HEK293 (cell line): ENCODE measurements around the gene FAM81A.
A peak's percentile ranks its signal among the peaks of the same experiment; 100 is the strongest.

Source experiments
- CTCF ChIA-PET: fragments of 350-600 bp; formaldehyde crosslinking; extraction: SDS; loops from one replicate; lab custom pipeline; 2021; ENCODE audit warnings: antibody characterized with exemption; lab: Yijun Ruan, JAX
- POLR2A ChIA-PET: fragments of 300-600 bp; formaldehyde crosslinking; extraction: SDS; loops from one replicate; lab custom pipeline; 2020; ENCODE audit warnings: antibody characterized with exemption, inconsistent platforms; lab: Yijun Ruan, JAX
- H3K27ac ChIP-seq: fragments of 200-500 bp; sonication (Bioruptor generic); 2 replicates; pipeline ENCODE4 v1.5.1; 2014; ENCODE audit warnings: low read depth, low read length, control low read depth, inconsistent platforms; ENCODE audit errors: extremely low read depth
- H3K36me3 ChIP-seq, 2 experiments: fragments of 200-500 bp in 1 of 2; sonication (Bioruptor generic) in 1 of 2; 1 replicate in 1 of 2; 2 replicates in 1 of 2; pipeline ENCODE4 v1.5.1; 2014 to 2017; ENCODE audit warnings: inconsistent platforms in 2 of 2, low read length in 2 of 2; ENCODE audit not compliant: control insufficient read depth in 2 of 2, insufficient read depth in 1 of 2
- H3K4me1 ChIP-seq: fragments of 200-500 bp; sonication (Bioruptor generic); 2 replicates; pipeline ENCODE4 v1.5.1; 2014; ENCODE audit warnings: mild to moderate bottlenecking, low read length, inconsistent platforms; ENCODE audit not compliant: control insufficient read depth, insufficient read depth
- H3K4me3 ChIP-seq: 2 replicates; pipeline ENCODE4 v1.5.1; 2011; ENCODE audit warnings: low read depth, mild to moderate bottlenecking, control low read depth, low read length, moderate library complexity
- H3K9me3 ChIP-seq: fragments of 200-500 bp; sonication (Bioruptor generic); 2 replicates; pipeline ENCODE4 v1.5.1; 2014; ENCODE audit warnings: low read depth, low read length, inconsistent platforms; ENCODE audit not compliant: control insufficient read depth, insufficient read depth
- GFI1B ChIP-seq: fragments of 450-650 bp; formaldehyde crosslinking; IDR thresholded peaks from 2 replicates; pipeline ENCODE4 v1.5.1; 2016; ENCODE audit warnings: missing biosample characterization, missing genetic modification characterization
- GLIS2 ChIP-seq: fragments of 450-650 bp; formaldehyde crosslinking; IDR thresholded peaks from 2 replicates; pipeline ENCODE4 v1.5.1; 2016; ENCODE audit warnings: missing biosample characterization, missing genetic modification characterization
- KLF7 ChIP-seq: fragments of 450-650 bp; formaldehyde crosslinking; IDR thresholded peaks from 2 replicates; pipeline ENCODE4 v1.5.1; 2016; ENCODE audit warnings: missing biosample characterization, missing genetic modification characterization, borderline replicate concordance
- YY2 ChIP-seq: fragments of 450-650 bp; formaldehyde crosslinking; IDR thresholded peaks from 2 replicates; pipeline ENCODE4 v1.5.1; 2016; ENCODE audit warnings: missing biosample characterization, missing genetic modification characterization
- ZBTB17 ChIP-seq: fragments of 450-650 bp; formaldehyde crosslinking; IDR thresholded peaks from 2 replicates; pipeline ENCODE4 v1.5.1; 2016; ENCODE audit warnings: missing biosample characterization, missing genetic modification characterization
- ZFHX2 ChIP-seq: fragments of 450-650 bp; formaldehyde crosslinking; conservative IDR thresholded peaks from 2 replicates; pipeline ENCODE4 v1.5.1; 2016; ENCODE audit warnings: missing biosample characterization, missing genetic modification characterization
- ZNF174 ChIP-seq: fragments of 450-650 bp; formaldehyde crosslinking; IDR thresholded peaks from 2 replicates; pipeline ENCODE4 v1.5.0; 2017; ENCODE audit warnings: missing biosample characterization, mild to moderate bottlenecking, missing genetic modification characterization
- ZNF302 ChIP-seq: fragments of 450-650 bp; formaldehyde crosslinking; IDR thresholded peaks from 2 replicates; pipeline ENCODE4 v1.5.1; 2016; ENCODE audit warnings: missing biosample characterization, missing genetic modification characterization, low read depth
- ZNF394 ChIP-seq: fragments of 450-650 bp; formaldehyde crosslinking; IDR thresholded peaks from 2 replicates; pipeline ENCODE4 v1.5.1; 2016; ENCODE audit warnings: missing biosample characterization, missing genetic modification characterization, mild to moderate bottlenecking, moderate library complexity, borderline replicate concordance
- ZNF518A ChIP-seq: fragments of 450-650 bp; formaldehyde crosslinking; conservative IDR thresholded peaks from 2 replicates; pipeline ENCODE4 v1.5.1; 2016; ENCODE audit warnings: low read depth, missing biosample characterization, missing genetic modification characterization
- ZNF544 ChIP-seq: fragments of 450-650 bp; formaldehyde crosslinking; IDR thresholded peaks from 2 replicates; pipeline ENCODE4 v1.5.0; 2017; ENCODE audit warnings: missing biosample characterization, missing genetic modification characterization
- ZNF549 ChIP-seq: fragments of 450-650 bp; IDR thresholded peaks from 2 replicates; pipeline ENCODE4 v1.5.1; 2018; ENCODE audit warnings: missing biosample characterization, missing genetic modification characterization, mild to moderate bottlenecking, inconsistent platforms, moderate library complexity
- ZNF555 ChIP-seq: fragments of 450-650 bp; formaldehyde crosslinking; conservative IDR thresholded peaks from 2 replicates; pipeline ENCODE4 v1.5.1; 2017; ENCODE audit warnings: missing biosample characterization, mild to moderate bottlenecking, missing genetic modification characterization, inconsistent platforms
- ZNF580 ChIP-seq: fragments of 450-650 bp; formaldehyde crosslinking; IDR thresholded peaks from 2 replicates; pipeline ENCODE4 v1.5.1; 2016; ENCODE audit warnings: missing biosample characterization, missing genetic modification characterization
- ZNF585B ChIP-seq: fragments of 450-650 bp; formaldehyde crosslinking; IDR thresholded peaks from 2 replicates; pipeline ENCODE4 v1.5.1; 2016; ENCODE audit warnings: missing biosample characterization, missing genetic modification characterization
- ZNF654 ChIP-seq: fragments of 450-650 bp; formaldehyde crosslinking; IDR thresholded peaks from 2 replicates; pipeline ENCODE4 v1.5.1; 2016; ENCODE audit warnings: low read depth, missing biosample characterization, missing genetic modification characterization
- ZSCAN16 ChIP-seq: fragments of 450-650 bp; formaldehyde crosslinking; IDR thresholded peaks from 2 replicates; pipeline ENCODE4 v1.5.1; 2016; ENCODE audit warnings: missing biosample characterization, missing genetic modification characterization
- ZXDB ChIP-seq: fragments of 450-650 bp; formaldehyde crosslinking; IDR thresholded peaks from 2 replicates; pipeline ENCODE4 v1.5.1; 2016; ENCODE audit warnings: missing biosample characterization, missing genetic modification characterization
- TF ChIP-seq, protein P1 (sequence below): fragments of 450-650 bp; formaldehyde crosslinking; IDR thresholded peaks from 2 replicates; pipeline ENCODE4 v1.5.1; 2017; ENCODE audit warnings: missing biosample characterization, missing genetic modification characterization

The FAM81A gene

DNA sequence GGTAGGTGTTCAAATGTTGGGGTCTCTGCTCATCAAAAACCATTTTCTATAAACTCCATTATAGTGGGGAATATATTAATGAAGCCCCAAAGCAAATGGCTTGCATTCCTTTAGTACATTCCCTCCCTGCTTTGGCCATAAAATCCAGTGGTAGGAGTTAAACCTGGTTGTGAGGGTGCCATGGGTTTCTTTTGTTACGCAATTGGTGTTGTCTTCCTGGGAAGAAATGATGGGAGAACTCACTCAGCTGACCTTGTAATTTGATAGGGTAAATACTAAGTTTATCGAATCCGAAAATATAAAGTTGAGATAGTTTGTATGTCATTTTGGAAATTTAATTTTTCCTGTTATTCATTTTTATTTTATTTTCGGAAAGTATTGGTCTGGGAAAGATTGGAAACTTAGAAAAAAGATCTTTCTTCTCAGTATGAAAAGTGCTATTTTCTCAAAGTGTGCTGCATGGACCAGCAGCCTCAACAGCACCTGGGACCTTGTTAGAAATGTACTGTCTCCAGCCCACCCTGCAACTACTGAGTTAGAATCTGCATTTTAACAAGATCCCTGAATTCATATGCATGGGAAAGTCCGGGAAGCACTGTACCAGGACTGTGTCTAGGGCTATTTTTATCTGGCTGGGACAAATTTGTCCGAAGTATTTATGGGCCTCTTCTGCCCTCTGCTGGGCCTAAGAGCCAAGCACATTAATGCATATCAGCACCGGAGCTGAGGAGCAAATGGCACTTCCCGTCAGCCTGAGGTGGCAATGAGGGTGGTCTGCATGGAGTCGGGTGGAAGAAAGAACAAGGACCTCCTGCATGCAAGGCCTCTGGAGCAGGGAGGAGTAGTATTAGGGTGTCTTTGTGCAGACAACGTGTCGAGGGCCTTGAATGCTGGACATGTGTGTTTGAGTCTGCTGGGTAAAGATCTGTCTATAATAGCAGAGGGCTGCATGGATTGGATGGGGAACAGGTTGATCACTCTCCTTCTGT is 54.7 kb downstream of the FAM81A start (continued):
- TF ChIP-seq KLF7 (tag by site-specific recombination) (no peak), ZNF518A (tag by site-specific recombination) (no peak), ZNF555 (tag by site-specific recombination) (no peak)
- TF ChIP-seq, protein P1, sequence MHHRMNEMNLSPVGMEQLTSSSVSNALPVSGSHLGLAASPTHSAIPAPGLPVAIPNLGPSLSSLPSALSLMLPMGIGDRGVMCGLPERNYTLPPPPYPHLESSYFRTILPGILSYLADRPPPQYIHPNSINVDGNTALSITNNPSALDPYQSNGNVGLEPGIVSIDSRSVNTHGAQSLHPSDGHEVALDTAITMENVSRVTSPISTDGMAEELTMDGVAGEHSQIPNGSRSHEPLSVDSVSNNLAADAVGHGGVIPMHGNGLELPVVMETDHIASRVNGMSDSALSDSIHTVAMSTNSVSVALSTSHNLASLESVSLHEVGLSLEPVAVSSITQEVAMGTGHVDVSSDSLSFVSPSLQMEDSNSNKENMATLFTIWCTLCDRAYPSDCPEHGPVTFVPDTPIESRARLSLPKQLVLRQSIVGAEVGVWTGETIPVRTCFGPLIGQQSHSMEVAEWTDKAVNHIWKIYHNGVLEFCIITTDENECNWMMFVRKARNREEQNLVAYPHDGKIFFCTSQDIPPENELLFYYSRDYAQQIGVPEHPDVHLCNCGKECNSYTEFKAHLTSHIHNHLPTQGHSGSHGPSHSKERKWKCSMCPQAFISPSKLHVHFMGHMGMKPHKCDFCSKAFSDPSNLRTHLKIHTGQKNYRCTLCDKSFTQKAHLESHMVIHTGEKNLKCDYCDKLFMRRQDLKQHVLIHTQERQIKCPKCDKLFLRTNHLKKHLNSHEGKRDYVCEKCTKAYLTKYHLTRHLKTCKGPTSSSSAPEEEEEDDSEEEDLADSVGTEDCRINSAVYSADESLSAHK (tag by site-specific recombination), result no peak

- no peak for TF ChIP-seq ZBTB17
- TF ChIP-seq ZNF654, result peak; percentile 83
- TF ChIP-seq, all 188 proteins: peak for 1
- Histone ChIP-seq H3K36me3 (no peaks in the 10 kb centered on the region), H3K4me1 (no peaks in the 10 kb centered on the region), H3K9me3 (no peaks in the 10 kb centered on the region), H3K27ac (no peak overlapping the region), H3K4me3 (no peak overlapping the region)
- POLR2A ChIA-PET, result no interaction called here
- CTCF ChIA-PET, result interaction anchor here (0.6 to 3.0 kb wide), 15 partner anchors 10 to 1516 kb away, joined by 3 to 17 read pairs (median 4); no protein-coding TSS in a partner anchor
These were observed 63.6 kb downstream of the FAM81A start for GRCh38 chr15:59501597-59501996.

DNA sequence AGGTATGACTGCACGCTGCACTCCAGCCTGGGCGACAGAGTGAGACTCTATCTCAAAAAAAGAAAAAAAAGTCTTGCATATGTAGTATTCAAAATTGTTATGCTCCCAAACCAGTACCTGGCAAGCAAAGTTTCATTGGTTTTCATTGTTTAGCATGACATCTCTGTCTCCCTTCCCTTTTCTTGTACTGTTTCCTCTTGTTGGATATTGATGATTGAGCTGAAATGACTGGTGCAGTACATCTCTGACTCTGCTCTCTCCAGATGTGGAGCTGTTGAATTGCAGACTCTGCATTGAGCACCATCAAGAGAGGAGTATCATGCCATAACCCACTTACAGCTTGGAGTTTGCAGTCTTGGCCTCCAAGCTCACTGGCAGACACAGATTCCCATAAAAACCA is 77.2 kb downstream of the FAM81A start:
- Histone ChIP-seq H3K36me3 (no peaks in the 10 kb centered on the region), H3K4me1 (no peaks in the 10 kb centered on the region), H3K9me3 (no peaks in the 10 kb centered on the region), H3K4me3 (no peak overlapping the region), H3K27ac (no peak overlapping the region)
- POLR2A ChIA-PET, result no interaction called here
- CTCF ChIA-PET, result interaction anchor here (0.6 to 3.4 kb wide), 6 partner anchors 14 to 772 kb away, joined by 3 to 25 read pairs (median 4); no protein-coding TSS in a partner anchor
- TF ChIP-seq YY2 (no peak), GLIS2 (tag by site-specific recombination) (no peak), ZNF302 (no peak), ZFHX2 (tag by site-specific recombination) (no peak), GFI1B (tag by site-specific recombination) (no peak), ZNF585B (no peak), ZSCAN16 (tag by site-specific recombination) (no peak), ZNF549 (tag by site-specific recombination) (no peak), ZNF544 (tag by site-specific recombination) (no peak), ZNF518A (tag by site-specific recombination) (no peak), ZXDB (tag by site-specific recombination) (no peak), ZNF174 (tag by site-specific recombination) (no peak), ZNF394 (no peak), ZNF580 (tag by site-specific recombination) (no peak)
